ENCODE results near the gene FRK.
A peak's percentile ranks its signal among the peaks of the same experiment; 100 is the strongest.

The FRK gene

DNA sequence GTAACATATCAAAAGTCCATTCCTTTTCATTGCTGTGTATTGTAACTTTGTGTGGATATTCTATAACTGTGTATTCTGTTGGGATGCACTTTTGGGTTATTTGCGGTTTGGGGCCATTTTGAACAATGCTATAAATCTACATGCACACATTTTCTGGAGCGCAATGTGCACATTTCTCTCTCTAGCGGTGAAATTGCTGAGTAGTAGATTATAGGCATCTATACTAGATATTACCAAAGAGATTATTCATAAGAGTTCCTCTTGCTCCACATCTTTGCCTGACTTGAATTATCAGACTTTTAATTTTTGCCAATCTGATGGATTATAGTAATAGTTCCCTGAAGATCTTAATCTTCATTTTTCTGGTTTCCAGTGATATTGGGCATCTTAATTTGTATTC, 18.3 kb upstream of the FRK start:
- DNase-seq (ENCODE audit: insufficient read length, low spot score) (no peak), FAIRE-seq (no peak)
- no peak for TF ChIP-seq SPI1 (IDR thresholded peaks at IDR 0.05; ENCODE audit: low read depth, low read length)

DNA sequence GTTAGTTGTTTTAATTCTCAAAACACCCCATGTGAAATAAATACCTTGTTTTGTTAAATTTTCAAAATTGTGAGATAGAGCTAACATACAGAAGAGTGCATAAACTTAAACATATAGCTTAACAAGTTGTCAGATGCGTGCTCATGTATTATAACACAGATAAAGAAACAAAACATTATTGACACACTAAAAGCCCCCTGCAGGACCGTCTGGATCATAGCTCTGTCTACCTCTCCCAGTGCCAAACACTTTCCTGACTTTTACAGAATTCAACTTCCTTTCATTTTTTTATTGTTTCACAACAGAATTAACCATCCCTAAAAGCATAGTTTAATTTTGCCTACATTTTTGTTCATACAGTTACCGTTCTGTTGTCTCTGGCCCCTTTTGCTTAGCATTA, 17.8 kb upstream of the FRK start:
- TF ChIP-seq POLR2A (IDR thresholded peaks at IDR 0.05; ENCODE audit: low read depth, low read length) = no peak
- no peak for TF ChIP-seq POU2F2 (IDR thresholded peaks at IDR 0.05; ENCODE audit: low read depth, low read length)
- TF ChIP-seq PAX5 (IDR thresholded peaks at IDR 0.05; ENCODE audit: insufficient read depth, low read length, severe bottlenecking) = no peak
- TF ChIP-seq TAF1 (IDR thresholded peaks at IDR 0.05; ENCODE audit: low read depth, low read length) = no peak
- TF ChIP-seq SPI1 (IDR thresholded peaks at IDR 0.05; ENCODE audit: low read depth, low read length) = no peak
- TF ChIP-seq POLR2AphosphoS5 (IDR thresholded peaks at IDR 0.05; ENCODE audit: low read depth, low read length) = no peak
- FAIRE-seq (no peak), DNase-seq (ENCODE audit: insufficient read length, low spot score) (no peak)

DNA sequence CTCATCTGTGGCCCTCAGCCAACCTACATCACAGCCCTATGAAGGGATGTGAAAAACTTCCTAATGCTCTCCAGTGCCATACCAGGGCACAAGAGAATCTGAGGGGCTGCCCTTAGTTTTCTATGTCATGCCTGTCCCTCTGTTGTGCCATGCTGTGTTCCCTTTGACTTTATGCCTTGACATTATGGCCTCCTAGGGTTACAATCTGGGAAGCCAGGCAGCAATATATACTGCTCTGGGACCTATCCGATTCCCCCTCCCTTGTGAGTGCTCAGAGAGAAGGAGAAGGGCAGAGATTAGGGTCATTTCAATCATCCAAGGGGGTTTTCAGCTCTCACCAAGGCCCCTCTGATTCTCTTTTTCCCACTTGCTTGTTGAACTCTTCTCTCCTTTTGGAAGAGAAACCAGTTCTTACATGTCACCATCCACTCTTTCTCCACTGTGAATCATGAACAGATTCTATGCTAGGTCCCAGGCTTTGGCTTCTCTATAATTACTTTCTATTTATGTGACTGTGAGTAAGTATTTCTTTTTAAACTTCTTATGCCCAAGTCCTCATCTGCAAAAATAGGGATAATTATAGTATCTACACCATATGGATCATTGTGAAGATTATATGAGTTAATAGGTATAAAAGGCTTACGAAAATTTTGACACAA, 14.2 kb upstream of the FRK start:
- TF ChIP-seq TAF1 (IDR thresholded peaks at IDR 0.05; ENCODE audit: low read depth, low read length) = no peak
- no peak for TF ChIP-seq POU2F2 (IDR thresholded peaks at IDR 0.05; ENCODE audit: low read depth, low read length)
- no peak for TF ChIP-seq SPI1 (IDR thresholded peaks at IDR 0.05; ENCODE audit: low read depth, low read length)
- TF ChIP-seq POLR2A (IDR thresholded peaks at IDR 0.05; ENCODE audit: low read depth, low read length) = no peak
- TF ChIP-seq PAX5 (IDR thresholded peaks at IDR 0.05; ENCODE audit: insufficient read depth, low read length, severe bottlenecking) = no peak
- TF ChIP-seq POLR2AphosphoS5 (IDR thresholded peaks at IDR 0.05; ENCODE audit: low read depth, low read length) = no peak
- FAIRE-seq (no peak), DNase-seq (ENCODE audit: insufficient read length, low spot score) (no peak)

DNA sequence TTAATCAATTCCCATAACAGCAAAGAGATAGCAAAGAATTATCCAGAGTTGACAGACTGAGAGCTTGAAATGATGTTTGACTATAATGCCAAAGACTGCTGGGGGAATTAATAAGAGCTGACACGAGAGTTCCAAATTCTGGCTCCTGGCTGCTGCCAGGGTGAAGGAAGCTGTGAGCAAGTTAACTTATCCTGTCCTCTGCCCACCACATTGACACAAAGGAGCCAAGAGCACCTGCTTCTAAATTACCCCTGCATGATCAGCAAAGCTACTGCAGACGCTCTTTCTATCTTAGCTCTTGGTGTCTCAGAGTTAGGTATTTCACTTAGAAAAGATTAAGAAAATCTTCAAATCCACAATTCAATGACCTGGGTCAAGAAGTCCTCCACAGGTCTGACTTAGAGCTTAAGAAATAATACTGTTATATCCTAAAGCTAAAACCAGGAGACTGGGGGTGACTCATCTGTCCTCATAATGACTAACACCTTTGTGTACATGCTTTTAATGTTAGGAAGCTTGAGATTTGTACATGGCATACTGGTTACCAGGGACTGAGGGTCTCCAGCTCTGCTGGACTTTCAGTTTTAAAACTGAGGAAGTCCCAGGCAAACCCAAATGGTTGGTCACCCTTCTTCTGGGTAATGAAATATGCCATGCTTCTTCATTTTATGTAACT, 13.2 kb upstream of the FRK start:
- TF ChIP-seq SPI1 (IDR thresholded peaks at IDR 0.05; ENCODE audit: low read depth, low read length) (no peak), POLR2AphosphoS5 (IDR thresholded peaks at IDR 0.05; ENCODE audit: low read depth, low read length) (no peak)
- no peak for FAIRE-seq
- DNase-seq (ENCODE audit: insufficient read length, low spot score) = no peak

DNA sequence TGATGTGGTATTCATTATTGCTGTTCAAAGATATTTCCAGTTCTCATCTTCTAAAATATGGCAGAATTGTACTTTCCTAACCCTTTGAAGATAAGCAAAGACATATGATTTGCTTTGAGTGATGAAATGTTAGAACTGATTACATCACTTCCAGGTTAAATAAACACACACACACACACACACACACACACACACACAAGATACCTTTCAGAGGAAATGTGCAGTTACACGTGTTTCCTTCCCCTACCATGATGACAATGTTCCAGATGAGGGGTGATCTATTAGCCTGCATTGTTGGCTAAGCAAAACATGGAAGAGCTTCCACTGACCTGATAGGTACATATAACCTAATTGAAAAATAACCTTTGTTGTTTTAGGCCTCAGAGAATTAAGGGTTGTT, 11.7 kb upstream of the FRK start:
- DNase-seq (ENCODE audit: insufficient read length, low spot score) (no peak), FAIRE-seq (peak; percentile 59)
- TF ChIP-seq PAX5 (IDR thresholded peaks at IDR 0.05; ENCODE audit: insufficient read depth, low read length, severe bottlenecking) (no peak), POU2F2 (IDR thresholded peaks at IDR 0.05; ENCODE audit: low read depth, low read length) (no peak), SPI1 (IDR thresholded peaks at IDR 0.05; ENCODE audit: low read depth, low read length) (no peak), TAF1 (IDR thresholded peaks at IDR 0.05; ENCODE audit: low read depth, low read length) (no peak), POLR2A (IDR thresholded peaks at IDR 0.05; ENCODE audit: low read depth, low read length) (no peak), POLR2AphosphoS5 (IDR thresholded peaks at IDR 0.05; ENCODE audit: low read depth, low read length) (no peak)

DNA sequence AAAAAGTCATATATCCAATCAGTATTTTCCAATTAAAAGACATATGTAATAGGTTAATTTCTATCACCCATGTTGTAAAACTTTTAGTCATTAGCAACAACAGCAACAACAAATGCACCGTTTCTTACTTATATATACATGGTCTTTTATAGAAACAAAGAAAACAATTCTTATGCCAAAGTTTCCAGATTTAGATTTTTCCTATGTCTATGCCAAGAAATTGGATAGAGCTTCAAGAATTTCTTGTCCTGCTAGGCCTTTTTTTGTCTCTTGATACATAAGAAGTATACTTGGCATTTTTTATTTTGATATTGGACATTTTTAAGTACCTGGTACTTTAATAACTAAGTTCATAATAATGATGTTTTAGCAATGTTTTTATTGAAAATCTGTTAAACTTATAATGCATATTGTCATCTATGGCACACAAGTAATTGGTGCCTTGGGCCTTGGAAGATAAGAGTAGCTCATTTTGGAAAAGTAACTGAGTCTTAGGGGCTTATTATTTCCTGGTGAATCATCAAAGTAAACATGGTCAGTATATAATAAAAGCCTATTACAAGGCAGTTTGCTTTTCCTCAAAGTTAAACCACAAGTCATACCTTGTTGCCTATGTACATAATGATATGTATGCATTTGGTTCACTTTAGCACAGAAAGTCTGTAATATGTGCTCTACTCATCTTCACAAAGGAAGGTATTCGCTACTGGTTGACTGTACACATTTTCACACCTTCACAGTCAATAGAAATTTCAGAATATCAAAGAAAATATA, 10.1 kb upstream of the FRK start:
- DNase-seq (ENCODE audit: insufficient read length, low spot score) (no peak), FAIRE-seq (peak; percentile 28)
- TF ChIP-seq POLR2A (IDR thresholded peaks at IDR 0.05; ENCODE audit: low read depth, low read length) (no peak), TAF1 (IDR thresholded peaks at IDR 0.05; ENCODE audit: low read depth, low read length) (no peak), PAX5 (IDR thresholded peaks at IDR 0.05; ENCODE audit: insufficient read depth, low read length, severe bottlenecking) (no peak), POU2F2 (IDR thresholded peaks at IDR 0.05; ENCODE audit: low read depth, low read length) (no peak), POLR2AphosphoS5 (IDR thresholded peaks at IDR 0.05; ENCODE audit: low read depth, low read length) (no peak), SPI1 (IDR thresholded peaks at IDR 0.05; ENCODE audit: low read depth, low read length) (no peak)

DNA sequence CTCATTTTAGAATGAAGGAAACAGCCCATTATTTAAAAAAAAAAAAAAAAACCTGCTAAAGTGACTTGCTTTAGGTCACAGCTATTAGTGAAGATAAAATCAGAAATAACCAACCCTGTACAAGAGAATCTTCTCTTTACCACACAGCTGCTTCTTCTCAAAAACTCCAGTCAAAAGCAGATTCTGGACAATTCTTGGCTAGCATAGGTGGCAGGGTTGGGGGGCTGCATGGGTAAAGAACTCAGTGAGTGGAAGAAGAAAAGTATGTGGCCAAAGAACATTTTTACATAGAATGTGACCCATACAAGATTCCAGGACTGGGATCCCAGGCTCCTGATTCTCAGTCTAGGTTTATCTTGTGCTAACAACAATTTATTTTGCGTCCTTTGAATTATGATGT, 9.4 kb upstream of the FRK start:
- DNase-seq (ENCODE audit: insufficient read length, low spot score) (no peak), FAIRE-seq (no peak)
- TF ChIP-seq POU2F2 (IDR thresholded peaks at IDR 0.05; ENCODE audit: low read depth, low read length) (no peak), POLR2A (IDR thresholded peaks at IDR 0.05; ENCODE audit: low read depth, low read length) (no peak), PAX5 (IDR thresholded peaks at IDR 0.05; ENCODE audit: insufficient read depth, low read length, severe bottlenecking) (no peak)

DNA sequence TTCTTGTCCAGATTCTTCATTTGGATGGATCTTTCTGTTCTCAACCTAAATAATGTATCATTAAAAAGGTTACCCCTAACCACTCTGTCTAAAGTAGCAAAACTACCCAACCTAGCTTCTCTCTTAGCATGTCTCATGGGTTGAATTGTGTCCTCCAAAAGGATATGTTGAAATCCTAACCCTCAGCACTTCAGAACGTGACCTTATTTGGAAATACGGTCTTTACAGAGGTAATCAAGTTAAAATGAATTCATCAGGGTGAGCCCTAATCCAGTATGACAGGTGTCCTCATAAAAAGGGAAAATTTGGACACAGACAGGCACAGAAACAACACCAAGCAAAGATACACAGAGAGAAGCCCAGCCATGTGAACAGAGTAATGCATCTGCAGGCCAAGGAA, 6.1 kb upstream of the FRK start:
- peak; percentile 66 for FAIRE-seq
- DNase-seq (ENCODE audit: insufficient read length, low spot score) = no peak

DNA sequence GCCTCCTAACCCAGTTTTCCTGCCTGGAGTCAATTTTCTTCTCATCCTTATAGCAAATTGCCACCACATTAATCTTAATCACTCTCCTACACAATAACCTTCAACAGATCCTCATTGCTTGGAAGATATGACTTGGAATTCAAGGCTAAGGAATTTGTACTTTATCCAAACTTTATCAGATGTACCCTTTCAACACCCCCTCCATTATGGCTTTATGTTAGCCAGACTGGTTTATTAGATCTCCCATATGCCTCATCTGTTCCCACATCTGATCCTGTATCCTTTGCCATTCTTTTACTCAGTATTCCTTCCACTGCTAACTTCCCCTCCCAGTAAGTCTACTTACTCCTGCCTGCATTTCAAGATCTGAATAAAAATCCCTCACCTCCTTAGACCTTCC, 4.0 kb upstream of the FRK start:
- no peak for TF ChIP-seq POLR2A (IDR thresholded peaks at IDR 0.05; ENCODE audit: low read depth, low read length)
- TF ChIP-seq POLR2AphosphoS5 (IDR thresholded peaks at IDR 0.05; ENCODE audit: low read depth, low read length) = no peak
- TF ChIP-seq PAX5 (IDR thresholded peaks at IDR 0.05; ENCODE audit: insufficient read depth, low read length, severe bottlenecking) = no peak
- no peak for TF ChIP-seq POU2F2 (IDR thresholded peaks at IDR 0.05; ENCODE audit: low read depth, low read length)
- TF ChIP-seq TAF1 (IDR thresholded peaks at IDR 0.05; ENCODE audit: low read depth, low read length) = no peak
- no peak for TF ChIP-seq SPI1 (IDR thresholded peaks at IDR 0.05; ENCODE audit: low read depth, low read length)
- DNase-seq (ENCODE audit: insufficient read length, low spot score) (no peak), FAIRE-seq (no peak)

More for the DNA sequence above, 6.1 kb upstream of the FRK start:
- TF ChIP-seq POU2F2 (IDR thresholded peaks at IDR 0.05; ENCODE audit: low read depth, low read length) (no peak), PAX5 (IDR thresholded peaks at IDR 0.05; ENCODE audit: insufficient read depth, low read length, severe bottlenecking) (no peak), POLR2A (IDR thresholded peaks at IDR 0.05; ENCODE audit: low read depth, low read length) (no peak), SPI1 (IDR thresholded peaks at IDR 0.05; ENCODE audit: low read depth, low read length) (no peak), POLR2AphosphoS5 (IDR thresholded peaks at IDR 0.05; ENCODE audit: low read depth, low read length) (no peak), TAF1 (IDR thresholded peaks at IDR 0.05; ENCODE audit: low read depth, low read length) (no peak)

DNA sequence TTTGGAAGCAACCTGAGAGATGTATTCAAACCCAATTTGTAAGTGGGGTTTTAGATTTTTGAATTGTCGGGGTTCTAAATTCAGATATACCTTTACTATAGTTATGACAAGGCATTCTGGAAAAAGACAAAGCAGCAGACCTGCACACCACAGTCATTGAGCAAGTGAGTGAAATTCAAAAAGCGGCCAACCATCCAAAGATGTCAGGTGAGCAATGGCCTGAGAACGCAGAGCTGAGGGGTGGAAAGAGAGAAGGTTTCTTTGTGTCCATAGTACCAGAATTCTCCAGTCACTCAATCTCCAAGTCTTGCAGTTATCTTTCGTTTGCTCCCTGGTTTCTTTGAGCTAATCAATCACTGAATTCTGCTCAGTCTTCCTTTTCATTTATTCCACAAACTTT, 1.8 kb upstream of the FRK start:
- FAIRE-seq (no peak), DNase-seq (ENCODE audit: insufficient read length, low spot score) (no peak)
- TF ChIP-seq POLR2AphosphoS5 (IDR thresholded peaks at IDR 0.05; ENCODE audit: low read depth, low read length) (no peak), POU2F2 (IDR thresholded peaks at IDR 0.05; ENCODE audit: low read depth, low read length) (no peak), PAX5 (IDR thresholded peaks at IDR 0.05; ENCODE audit: insufficient read depth, low read length, severe bottlenecking) (no peak), POLR2A (IDR thresholded peaks at IDR 0.05; ENCODE audit: low read depth, low read length) (no peak), TAF1 (IDR thresholded peaks at IDR 0.05; ENCODE audit: low read depth, low read length) (no peak), SPI1 (IDR thresholded peaks at IDR 0.05; ENCODE audit: low read depth, low read length) (no peak)

Measured in GM12891 (cell line).